GM10248 (cell line): ENCODE data around the gene AKAP13.

Source experiments
- CTCF ChIA-PET: fragments of 300-600 bp; sonication (Branson Sonifier 250); formaldehyde crosslinking; extraction: SDS; loops from one replicate; lab custom pipeline; 2021; ENCODE audit warnings: antibody characterized with exemption; lab: Yijun Ruan, JAX
- POLR2A ChIA-PET: fragments of 350-650 bp; sonication (Branson Sonifier 250); formaldehyde crosslinking; extraction: SDS; loops from one replicate; lab custom pipeline; 2020; ENCODE audit warnings: antibody characterized with exemption; lab: Yijun Ruan, JAX
- DNase-seq: peaks from one replicate; pipeline ENCODE4 v3.0.0; 2012; ENCODE audit errors: extremely low spot score
- TF ChIP-seq, protein P1 (sequence below): IDR thresholded peaks from 2 replicates; pipeline ENCODE4 v1.5.1; 2012; ENCODE audit warnings: mild to moderate bottlenecking, low read depth; ENCODE audit errors: extremely low read depth, missing control alignments, control extremely low read depth

Gene AKAP13

DNA sequence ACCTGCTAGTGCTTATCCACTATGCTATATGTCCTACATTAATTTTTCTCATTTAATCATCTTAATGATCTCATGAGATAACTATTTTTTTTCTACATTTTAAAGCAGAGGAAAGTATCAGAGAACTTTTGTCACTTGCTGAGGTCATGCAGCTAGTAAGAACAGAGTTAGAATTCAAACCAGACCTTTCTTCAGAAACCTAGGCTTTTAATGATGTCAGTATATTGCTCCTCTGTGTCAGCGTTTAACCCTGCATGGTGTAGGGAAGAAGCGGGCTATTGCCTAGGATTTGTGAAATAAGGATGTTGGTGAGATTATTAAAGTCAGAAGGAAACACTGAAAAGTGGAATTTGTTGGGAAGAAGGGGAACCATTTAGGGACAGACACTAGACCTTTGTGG lies 121.2 kb downstream of the AKAP13 start:
- ChIA-PET POLR2A (no interaction called here), CTCF (interaction anchor here (1.3 to 2.9 kb wide), 2 partner anchors 12 to 27 kb away, joined by 3 to 18 read pairs; no protein-coding TSS in a partner anchor)
- DNase-seq = no peak
- TF ChIP-seq, protein P1, sequence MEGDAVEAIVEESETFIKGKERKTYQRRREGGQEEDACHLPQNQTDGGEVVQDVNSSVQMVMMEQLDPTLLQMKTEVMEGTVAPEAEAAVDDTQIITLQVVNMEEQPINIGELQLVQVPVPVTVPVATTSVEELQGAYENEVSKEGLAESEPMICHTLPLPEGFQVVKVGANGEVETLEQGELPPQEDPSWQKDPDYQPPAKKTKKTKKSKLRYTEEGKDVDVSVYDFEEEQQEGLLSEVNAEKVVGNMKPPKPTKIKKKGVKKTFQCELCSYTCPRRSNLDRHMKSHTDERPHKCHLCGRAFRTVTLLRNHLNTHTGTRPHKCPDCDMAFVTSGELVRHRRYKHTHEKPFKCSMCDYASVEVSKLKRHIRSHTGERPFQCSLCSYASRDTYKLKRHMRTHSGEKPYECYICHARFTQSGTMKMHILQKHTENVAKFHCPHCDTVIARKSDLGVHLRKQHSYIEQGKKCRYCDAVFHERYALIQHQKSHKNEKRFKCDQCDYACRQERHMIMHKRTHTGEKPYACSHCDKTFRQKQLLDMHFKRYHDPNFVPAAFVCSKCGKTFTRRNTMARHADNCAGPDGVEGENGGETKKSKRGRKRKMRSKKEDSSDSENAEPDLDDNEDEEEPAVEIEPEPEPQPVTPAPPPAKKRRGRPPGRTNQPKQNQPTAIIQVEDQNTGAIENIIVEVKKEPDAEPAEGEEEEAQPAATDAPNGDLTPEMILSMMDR = no peak

DNA sequence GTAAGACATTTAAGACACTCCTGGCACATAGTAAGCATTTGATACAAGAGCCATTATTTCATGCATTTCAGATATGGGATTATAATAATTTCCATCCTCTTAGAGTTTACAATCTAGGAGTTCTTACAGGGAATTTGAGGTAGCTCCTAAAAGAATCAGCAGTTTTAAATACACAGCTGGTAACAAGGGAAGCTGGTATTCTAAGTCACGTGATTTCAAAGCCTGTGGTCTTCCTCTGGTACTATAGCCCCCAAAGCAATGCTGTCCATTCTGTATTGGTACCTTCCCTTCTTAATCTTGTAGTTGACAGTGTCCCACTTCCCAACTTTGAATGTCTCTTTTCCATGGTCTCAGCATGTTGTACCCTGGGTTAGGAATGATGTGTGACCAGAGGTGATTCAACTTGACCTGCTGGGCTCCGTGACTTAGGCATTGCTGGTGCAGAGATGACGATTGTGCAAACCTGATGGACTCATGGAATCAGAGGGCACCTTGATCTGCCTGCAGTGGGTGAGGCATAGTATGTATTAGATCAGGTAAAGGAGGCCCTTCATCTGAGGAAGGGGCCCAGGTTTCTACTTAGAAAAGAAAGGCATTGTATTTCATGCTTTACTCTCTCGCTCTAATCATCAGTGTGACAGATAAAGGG lies 122.9 kb downstream of the AKAP13 start:
- no peak for DNase-seq
- ChIA-PET CTCF (interaction anchor here (0.8 to 5.7 kb wide), 8 partner anchors 9 to 209 kb away, joined by 3 to 53 read pairs (median 6); no protein-coding TSS in a partner anchor), POLR2A (no interaction called here)
- TF ChIP-seq, protein P1 = no peak

- TF ChIP-seq, protein P1 = peak; percentile 67
- POLR2A ChIA-PET = no interaction called here
- CTCF ChIA-PET = interaction anchor here (0.6 to 5.7 kb wide), 21 partner anchors 7 to 208 kb away, joined by 3 to 53 read pairs (median 4); no protein-coding TSS in a partner anchor
- peak; percentile 32 for DNase-seq
These were observed 124.6 kb downstream of the AKAP13 start for GRCh38 chr15:85504749-85505676.

GRCh38 chr15:85507114-85507513 lies 126.7 kb downstream of the AKAP13 start:
- TF ChIP-seq, protein P1 = no peak
- DNase-seq = no peak
- ChIA-PET POLR2A (no interaction called here), CTCF (interaction anchor here (0.8 to 5.7 kb wide), 4 partner anchors 12 to 210 kb away, joined by 3 to 53 read pairs (median 13); no protein-coding TSS in a partner anchor)

GRCh38 chr15:85509973-85510372 lies 129.6 kb downstream of the AKAP13 start:
- CTCF ChIA-PET = interaction anchor here (1.4 to 3.8 kb wide), 4 partner anchors 10 to 215 kb away, joined by 3 to 11 read pairs (median 7); no protein-coding TSS in a partner anchor

GRCh38 chr15:85514413-85514812 lies 134.0 kb downstream of the AKAP13 start:
- ChIA-PET CTCF (no interaction called here), POLR2A (no interaction called here)
- TF ChIP-seq, protein P1 = no peak
- no peak for DNase-seq

More at GRCh38 chr15:85509973-85510372, 129.6 kb downstream of the AKAP13 start:
- TF ChIP-seq, protein P1 = no peak
- POLR2A ChIA-PET = no interaction called here
- no peak for DNase-seq
